Central memory CD8-positive, alpha-beta T cell (primary cell): Measurements from ENCODE around the gene HID1.
"Not testable (repeated sequence)": the region's sequence is repeated elsewhere in the genome, so short reads cannot be mapped to it uniquely, and the experiment has no call there.

ENCODE experiments used
- ATAC-seq: fragments of 150-1000 bp; cut with Tn5 transposase; replicated peaks from 2 replicates; pipeline ENCODE4 v1.10.0; 2022; ENCODE audit warnings: mild to moderate bottlenecking, moderate FRiP score, moderate number of reproducible peaks; ENCODE audit not compliant: poor library complexity, severe bottlenecking; ENCODE audit errors: extremely low read depth
- DNase-seq, 2 donors: peaks; one replicate each; pipeline ENCODE4 v3.0.0; 2021; ENCODE audit warnings: low spot score in 2 of 2
- H3K27ac Mint-ChIP-seq: one replicate; pipeline ENCODE4 v1.8.0; 2022; ENCODE audit warnings: low read depth, mild to moderate bottlenecking, moderate library complexity, mixed read lengths
- H3K27me3 Mint-ChIP-seq: one replicate; pipeline ENCODE4 v1.8.0; 2022; ENCODE audit warnings: mixed read lengths
- H3K36me3 Mint-ChIP-seq: one replicate; pipeline ENCODE4 v1.8.0; 2022; ENCODE audit warnings: mild to moderate bottlenecking, moderate library complexity, mixed read lengths; ENCODE audit not compliant: insufficient read depth
- H3K4me1 Mint-ChIP-seq: one replicate; pipeline ENCODE4 v1.8.0; 2022; ENCODE audit warnings: mixed read lengths
- H3K4me3 Mint-ChIP-seq: one replicate; pipeline ENCODE4 v1.8.0; 2022; ENCODE audit warnings: mild to moderate bottlenecking, moderate library complexity, mixed read lengths
- H3K9me3 Mint-ChIP-seq: one replicate; pipeline ENCODE4 v1.8.0; 2022; ENCODE audit warnings: mixed read lengths

Gene HID1

GRCh38 chr17:74990581-74991105 lies 18.1 kb upstream of the HID1 start:
- no peaks in the 10 kb centered on the region for H3K9me3 Mint-ChIP-seq
- H3K27ac Mint-ChIP-seq, result peak overlapping the region; percentile 29
- H3K27me3 Mint-ChIP-seq, result peaks cover 3% of the 10 kb centered on the region
- H3K4me3 Mint-ChIP-seq, result no peak overlapping the region
- H3K4me1 Mint-ChIP-seq, result peaks cover 5% of the 10 kb centered on the region
- ATAC-seq (no peak), DNase-seq (no peak)
- peaks cover 2% of the 10 kb centered on the region for H3K36me3 Mint-ChIP-seq

- DNase-seq (no peak), ATAC-seq (peak; percentile 48)
- Mint-ChIP-seq H3K27ac (no peak overlapping the region), H3K9me3 (no peaks in the 10 kb centered on the region), H3K4me1 (peaks cover 5% of the 10 kb centered on the region), H3K36me3 (peaks cover 2% of the 10 kb centered on the region), H3K27me3 (peaks cover 6% of the 10 kb centered on the region), H3K4me3 (peak overlapping the region; percentile 69)
These were observed 15.6 kb upstream of the HID1 start for GRCh38 chr17:74987909-74988711.

GRCh38 chr17:74987418-74987908 lies 14.9 kb upstream of the HID1 start, which contains the start of gene CDR2L:
Gene CDR2L (plus strand): TSS chr17:74987632. CDS start chr17:74988044, 412 bp downstream.
- peaks cover 2% of the 10 kb centered on the region for H3K36me3 Mint-ChIP-seq
- H3K27me3 Mint-ChIP-seq, result peaks cover 6% of the 10 kb centered on the region
- DNase-seq (peak; percentile 84 to 90), ATAC-seq (peak; percentile 91)
- H3K9me3 Mint-ChIP-seq, result no peaks in the 10 kb centered on the region
- peaks cover 5% of the 10 kb centered on the region for H3K4me1 Mint-ChIP-seq
- H3K27ac Mint-ChIP-seq, result no peak within 1 kb of the TSS
- peak within 1 kb of the TSS; percentile 82 for H3K4me3 Mint-ChIP-seq

GRCh38 chr17:74986206-74986576 lies 13.6 kb upstream of the HID1 start:
- H3K27ac Mint-ChIP-seq, result no peak overlapping the region
- peaks cover 5% of the 10 kb centered on the region for H3K36me3 Mint-ChIP-seq
- DNase-seq, result no peak
- no peak for ATAC-seq
- H3K4me1 Mint-ChIP-seq, result peaks cover 12% of the 10 kb centered on the region
- H3K27me3 Mint-ChIP-seq, result peaks cover 6% of the 10 kb centered on the region
- no peak overlapping the region for H3K4me3 Mint-ChIP-seq
- no peaks in the 10 kb centered on the region for H3K9me3 Mint-ChIP-seq

- DNase-seq, H3K36me3 Mint-ChIP-seq, ATAC-seq, H3K9me3 Mint-ChIP-seq, H3K27me3 Mint-ChIP-seq: not testable (repeated sequence)
- H3K4me3 Mint-ChIP-seq, result peak overlapping the region; percentile 84
- peaks cover 12% of the 10 kb centered on the region for H3K4me1 Mint-ChIP-seq
- peak overlapping the region; percentile 35 for H3K27ac Mint-ChIP-seq
These were observed 10.2 kb upstream of the HID1 start for GRCh38 chr17:74982663-74983313.

GRCh38 chr17:74981979-74982662 lies 9.6 kb upstream of the HID1 start:
- ATAC-seq (peak; percentile 95), DNase-seq (peak; percentile 65 to 72)
- peaks cover 9% of the 10 kb centered on the region for H3K4me1 Mint-ChIP-seq
- peaks cover 5% of the 10 kb centered on the region for H3K36me3 Mint-ChIP-seq
- H3K27ac Mint-ChIP-seq, result peak overlapping the region; percentile 44
- peak overlapping the region; percentile 84 for H3K4me3 Mint-ChIP-seq
- H3K27me3 Mint-ChIP-seq, result peaks cover 6% of the 10 kb centered on the region
- H3K9me3 Mint-ChIP-seq, result no peaks in the 10 kb centered on the region

- H3K4me3 Mint-ChIP-seq, result peak overlapping the region; percentile 84
- DNase-seq, result no peak
- H3K36me3 Mint-ChIP-seq, result peaks cover 3% of the 10 kb centered on the region
- ATAC-seq, result peak; percentile 44
- peak overlapping the region; percentile 44 for H3K27ac Mint-ChIP-seq
- H3K9me3 Mint-ChIP-seq, result no peaks in the 10 kb centered on the region
- H3K27me3 Mint-ChIP-seq, result peaks cover 6% of the 10 kb centered on the region
- peaks cover 7% of the 10 kb centered on the region for H3K4me1 Mint-ChIP-seq
These were observed 8.9 kb upstream of the HID1 start for GRCh38 chr17:74981318-74981978.

- Mint-ChIP-seq H3K4me3 (no peak overlapping the region), H3K36me3 (peaks cover 5% of the 10 kb centered on the region), H3K27me3 (peaks cover 7% of the 10 kb centered on the region), H3K9me3 (no peaks in the 10 kb centered on the region), H3K27ac (no peak overlapping the region), H3K4me1 (peaks cover 7% of the 10 kb centered on the region)
- ATAC-seq (no peak), DNase-seq (no peak)
These were observed 7.0 kb upstream of the HID1 start for GRCh38 chr17:74979408-74980146.

- Mint-ChIP-seq H3K27me3 (peaks cover 14% of the 10 kb centered on the region), H3K4me3 (no peak overlapping the region)
These were observed 5.7 kb upstream of the HID1 start for GRCh38 chr17:74978240-74978639.

GRCh38 chr17:74977802-74978201 lies 5.2 kb upstream of the HID1 start:
- Mint-ChIP-seq H3K9me3 (no peaks in the 10 kb centered on the region), H3K4me1 (peaks cover 12% of the 10 kb centered on the region), H3K4me3 (no peak overlapping the region), H3K36me3 (peaks cover 7% of the 10 kb centered on the region), H3K27me3 (peaks cover 19% of the 10 kb centered on the region), H3K27ac (no peak overlapping the region)
- ATAC-seq (no peak), DNase-seq (no peak)

More at GRCh38 chr17:74978240-74978639, 5.7 kb upstream of the HID1 start:
- Mint-ChIP-seq H3K36me3 (peaks cover 5% of the 10 kb centered on the region), H3K9me3 (no peaks in the 10 kb centered on the region), H3K27ac (no peak overlapping the region), H3K4me1 (peaks cover 7% of the 10 kb centered on the region)
- ATAC-seq, result no peak
- no peak for DNase-seq

GRCh38 chr17:74975943-74976342 lies 3.4 kb upstream of the HID1 start:
- ATAC-seq (no peak), DNase-seq (no peak)
- Mint-ChIP-seq H3K36me3 (peaks cover 6% of the 10 kb centered on the region), H3K27me3 (peaks cover 21% of the 10 kb centered on the region), H3K27ac (no peak overlapping the region), H3K9me3 (no peaks in the 10 kb centered on the region), H3K4me1 (peaks cover 7% of the 10 kb centered on the region), H3K4me3 (no peak overlapping the region)
